PC-9 (cell line): ENCODE data around the gene ISL2.
"Not testable (repeated sequence)": the region's sequence is repeated elsewhere in the genome, so short reads cannot be mapped to it uniquely, and the experiment has no call there.

Experiments used
- CTCF ChIP-seq: fragments of 200-600 bp; sonication (generic); conservative IDR thresholded peaks from 2 replicates; pipeline ENCODE4 v1.6.1; 2017; ENCODE audit warnings: mixed run types, antibody characterized with exemption, mild to moderate bottlenecking, moderate library complexity
- EZH2 ChIP-seq: fragments of 200-600 bp; sonication (generic); IDR thresholded peaks from 2 replicates; pipeline ENCODE4 v1.8.0; 2017; ENCODE audit warnings: antibody characterized with exemption, low read depth

- TF ChIP-seq CTCF, EZH2: not testable (repeated sequence)
Measured at GRCh38 chr15:76313175-76313567, 23.4 kb upstream of the ISL2 start.
